NCI-H748 treated with DMSO at 0.1 percent for 48 hours (cell line): ENCODE data around the gene HOXD12.
A peak's percentile ranks its signal among the peaks of the same experiment; 100 is the strongest.

Experiments
- DNase-seq: peaks from one replicate; lab custom pipeline; 2025; lab: John Stamatoyannopoulos, UW

Gene HOXD12

DNA sequence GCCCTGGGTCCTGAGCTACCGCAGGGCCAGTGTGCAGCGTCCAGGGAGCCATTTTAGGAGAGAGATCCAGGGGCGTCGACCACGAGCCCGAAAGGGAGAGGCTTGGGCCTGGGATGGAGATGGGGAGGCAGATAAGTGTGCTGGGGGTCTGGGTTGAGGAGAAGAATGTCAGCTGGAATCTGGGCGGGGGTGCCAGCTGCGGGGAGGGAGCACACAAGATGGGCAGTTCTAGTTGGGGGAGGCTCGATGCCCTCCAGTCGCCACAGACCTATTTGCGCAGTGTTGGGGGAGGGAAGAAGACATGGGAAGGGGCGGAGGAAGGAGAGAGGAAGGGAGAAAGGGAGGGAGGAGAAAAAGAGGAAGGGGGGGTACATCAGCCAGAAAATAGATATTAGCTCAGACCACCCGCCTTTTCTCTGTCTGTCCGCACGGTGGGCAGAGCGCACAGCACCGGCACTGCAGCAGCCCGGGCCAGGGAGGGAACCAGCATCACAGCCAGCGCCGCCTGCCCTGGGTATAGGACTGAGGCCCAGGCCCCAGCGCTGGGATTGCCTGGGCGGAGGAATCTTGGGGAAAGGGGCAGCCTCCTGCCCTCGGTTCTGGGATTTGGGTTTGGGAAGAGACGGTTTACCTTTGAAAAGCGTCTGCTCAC lies 5.6 kb downstream of the HOXD12 start:
- no peak for DNase-seq

DNA sequence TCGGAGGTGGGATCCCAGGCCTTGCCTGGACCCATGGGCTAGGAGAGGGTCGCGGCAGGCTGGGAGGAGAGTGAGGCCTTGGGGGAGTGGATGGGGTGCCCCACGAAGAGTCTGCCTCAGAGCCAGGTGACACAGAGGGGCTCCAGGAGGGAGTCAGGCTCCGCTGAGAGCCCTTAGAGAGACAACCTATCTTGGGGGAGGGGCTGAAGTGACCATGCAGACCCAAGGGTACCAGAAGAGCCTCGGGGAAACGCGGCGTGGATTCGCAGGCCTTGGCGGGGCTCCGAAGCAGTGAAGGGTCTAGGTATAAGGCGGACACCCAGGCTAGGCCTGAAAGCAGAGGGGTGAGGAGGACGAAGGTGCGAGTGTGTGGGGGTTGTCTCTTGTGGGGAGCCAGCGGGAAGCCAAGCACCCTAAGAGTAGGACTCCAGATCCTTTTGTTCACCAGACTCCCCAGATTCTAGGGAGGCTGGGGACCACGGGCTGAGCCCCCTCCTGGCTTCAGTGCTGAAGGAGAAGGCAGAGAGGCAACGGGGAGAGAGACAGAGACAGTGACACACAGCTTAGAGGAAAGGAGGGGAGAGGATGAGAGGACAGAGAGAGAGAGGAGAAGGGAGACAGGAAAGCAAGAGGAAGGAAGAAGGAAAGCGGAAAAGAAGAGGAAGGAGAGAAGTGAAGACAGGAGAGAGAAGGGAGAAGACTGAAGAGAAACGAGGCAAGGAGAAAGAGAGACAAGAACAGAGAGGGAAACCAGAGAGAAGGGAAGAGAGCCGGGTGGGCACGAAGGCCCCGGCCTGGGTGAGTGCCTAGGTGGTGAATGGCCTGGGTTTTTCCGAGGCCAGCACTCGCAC lies 6.4 kb downstream of the HOXD12 start:
- no peak for DNase-seq

GRCh38 chr2:176106581-176107539 lies 7.3 kb downstream of the HOXD12 start, which contains the start of gene HOXD11:
Gene HOXD11, plus strand, starts transcription at chr2:176107280. Its CDS starts 76 bp downstream, at chr2:176107356.
- peak; percentile 78 for DNase-seq

DNA sequence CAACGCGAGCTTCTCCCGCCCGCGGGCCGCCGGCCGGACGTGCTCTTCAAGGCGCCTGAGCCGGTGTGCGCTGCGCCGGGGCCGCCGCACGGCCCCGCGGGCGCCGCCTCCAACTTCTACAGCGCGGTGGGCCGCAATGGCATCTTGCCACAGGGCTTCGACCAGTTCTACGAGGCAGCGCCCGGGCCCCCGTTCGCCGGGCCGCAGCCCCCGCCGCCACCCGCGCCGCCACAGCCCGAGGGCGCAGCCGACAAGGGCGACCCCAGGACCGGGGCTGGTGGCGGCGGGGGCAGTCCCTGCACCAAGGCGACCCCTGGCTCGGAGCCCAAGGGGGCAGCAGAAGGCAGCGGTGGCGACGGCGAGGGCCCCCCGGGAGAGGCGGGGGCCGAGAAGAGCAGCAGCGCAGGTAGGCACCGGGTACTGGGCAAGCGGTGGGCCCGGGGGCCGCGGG lies 8.2 kb downstream of the HOXD12 start:
- DNase-seq: no peak

GRCh38 chr2:176109192-176109901 lies 9.8 kb downstream of the HOXD12 start:
- DNase-seq: peak; percentile 35

DNA sequence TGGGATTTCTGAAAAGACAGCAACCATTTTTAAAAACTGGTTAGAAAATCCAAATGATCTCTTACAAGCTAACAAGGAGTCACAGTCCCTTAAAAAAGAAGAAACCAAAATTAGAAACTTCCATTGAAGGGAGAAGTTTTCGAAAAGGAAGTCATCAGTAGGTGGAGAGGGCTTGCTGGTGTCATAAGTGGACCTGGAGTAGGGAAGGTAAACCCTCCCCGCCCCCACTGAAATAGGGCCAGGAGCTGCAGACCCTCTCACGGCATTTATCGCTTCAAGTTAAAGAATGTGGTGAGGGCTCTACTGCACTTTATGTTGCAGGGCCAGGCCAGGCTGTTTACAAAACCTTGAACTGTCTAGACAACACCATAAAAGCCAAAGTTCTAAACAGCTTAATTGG lies 10.4 kb downstream of the HOXD12 start:
- no peak for DNase-seq

GRCh38 chr2:176110415-176111308 lies 11.1 kb downstream of the HOXD12 start:
- peak; percentile 37 for DNase-seq

GRCh38 chr2:176111309-176111663 lies 11.7 kb downstream of the HOXD12 start:
- peak; percentile 96 for DNase-seq

GRCh38 chr2:176111846-176112374 lies 12.3 kb downstream of the HOXD12 start:
- peak; percentile 24 for DNase-seq

GRCh38 chr2:176112375-176113302 lies 13.0 kb downstream of the HOXD12 start:
- DNase-seq: peak; percentile 31

GRCh38 chr2:176114120-176114929 lies 14.7 kb downstream of the HOXD12 start:
- peak; percentile 95 for DNase-seq

DNA sequence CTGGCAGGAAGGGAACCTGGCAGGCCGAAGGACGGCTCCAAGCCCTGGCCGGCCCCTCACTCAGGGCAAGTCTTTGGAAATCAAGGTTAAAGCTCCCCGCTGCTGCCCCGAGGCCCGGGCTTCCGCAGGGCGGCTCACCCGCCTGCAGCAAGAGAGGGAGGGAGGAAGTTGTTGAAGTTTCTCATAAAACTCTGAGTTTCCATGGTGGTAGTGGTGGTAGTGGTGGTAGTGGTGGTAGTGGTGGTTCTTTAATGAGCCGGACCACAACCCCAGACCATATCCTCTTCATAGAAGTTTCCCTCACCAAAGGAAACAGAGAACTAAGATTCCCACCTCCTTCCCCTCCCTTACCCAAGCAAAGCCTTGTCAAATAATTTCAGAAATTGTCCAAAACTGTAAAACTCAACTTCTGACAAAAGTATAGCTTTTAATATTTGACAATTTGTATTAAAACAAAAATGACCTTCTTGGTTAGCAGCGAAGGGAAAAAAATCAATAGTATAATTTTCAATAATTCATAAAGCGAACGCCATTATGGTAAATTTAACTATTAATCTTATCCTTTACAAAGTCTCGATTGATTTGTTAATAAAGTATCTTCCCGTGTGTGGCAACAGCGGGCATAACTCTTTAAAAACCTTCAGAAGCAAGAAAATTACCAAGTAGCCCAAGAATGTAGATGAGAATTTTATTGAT lies 15.5 kb downstream of the HOXD12 start:
- DNase-seq: no peak

- no peak for DNase-seq
Observed at GRCh38 chr2:176115883-176116813, 16.6 kb downstream of the HOXD12 start, which contains the start of gene HOXD10. Gene HOXD10, plus strand, starts transcription at chr2:176116778. Its CDS starts 56 bp downstream, at chr2:176116834.

GRCh38 chr2:176117162-176117822 lies 17.7 kb downstream of the HOXD12 start:
- no peak for DNase-seq

DNA sequence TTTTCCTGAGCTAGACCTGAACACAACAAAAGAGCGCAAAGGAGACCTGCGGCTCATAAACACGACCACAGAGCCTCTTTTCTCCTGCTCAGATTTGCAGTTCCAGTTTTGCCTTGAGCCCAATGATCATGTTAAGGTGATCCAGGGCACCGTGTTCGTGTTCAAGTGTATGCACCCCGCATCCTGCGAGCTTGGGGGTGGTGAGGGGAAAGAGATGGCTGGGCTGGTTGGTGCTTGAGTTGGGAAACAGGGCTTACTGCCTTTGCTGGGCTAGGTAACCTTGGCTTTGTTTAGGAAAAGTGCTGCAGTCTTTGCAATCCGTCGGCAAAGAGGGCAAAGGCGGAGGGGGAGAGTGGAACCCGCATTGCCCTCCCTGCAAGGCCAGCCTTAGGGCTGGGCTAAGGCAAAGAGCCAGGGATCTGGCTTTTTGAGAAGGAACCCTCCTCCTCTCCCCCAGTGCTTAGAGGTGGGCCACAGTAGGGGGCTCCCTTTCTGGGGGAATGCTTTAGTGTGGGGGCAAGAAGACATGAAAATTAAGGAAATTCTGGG lies 18.3 kb downstream of the HOXD12 start:
- no peak for DNase-seq
